ENCODE data around the gene NUP188.

NUP188 gene

DNA sequence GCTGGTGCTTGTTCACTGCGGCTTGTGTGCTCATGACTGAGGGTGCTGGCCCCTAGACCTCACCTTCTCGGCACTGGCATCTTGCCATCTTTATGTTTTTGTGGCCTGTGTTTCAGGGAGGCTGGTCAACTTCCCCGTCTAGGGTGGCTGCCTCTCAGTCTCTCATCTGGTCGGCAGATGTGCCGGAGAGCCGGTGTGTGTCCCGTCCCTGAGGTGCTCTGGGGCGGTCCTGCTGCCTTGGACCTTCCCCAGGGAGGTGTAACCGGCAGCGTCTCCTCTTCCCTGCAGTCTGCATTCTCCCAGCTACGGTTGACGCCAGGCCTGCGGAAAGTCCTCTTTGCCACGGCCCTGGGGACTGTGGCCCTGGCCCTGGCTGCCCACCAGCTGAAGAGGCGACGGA lies 94.5 kb downstream of the NUP188 start:
- H3K4me3 ChIP-seq (ENCODE audit: low read depth, low read length), result no peak overlapping the region
- TF ChIP-seq, protein P1, sequence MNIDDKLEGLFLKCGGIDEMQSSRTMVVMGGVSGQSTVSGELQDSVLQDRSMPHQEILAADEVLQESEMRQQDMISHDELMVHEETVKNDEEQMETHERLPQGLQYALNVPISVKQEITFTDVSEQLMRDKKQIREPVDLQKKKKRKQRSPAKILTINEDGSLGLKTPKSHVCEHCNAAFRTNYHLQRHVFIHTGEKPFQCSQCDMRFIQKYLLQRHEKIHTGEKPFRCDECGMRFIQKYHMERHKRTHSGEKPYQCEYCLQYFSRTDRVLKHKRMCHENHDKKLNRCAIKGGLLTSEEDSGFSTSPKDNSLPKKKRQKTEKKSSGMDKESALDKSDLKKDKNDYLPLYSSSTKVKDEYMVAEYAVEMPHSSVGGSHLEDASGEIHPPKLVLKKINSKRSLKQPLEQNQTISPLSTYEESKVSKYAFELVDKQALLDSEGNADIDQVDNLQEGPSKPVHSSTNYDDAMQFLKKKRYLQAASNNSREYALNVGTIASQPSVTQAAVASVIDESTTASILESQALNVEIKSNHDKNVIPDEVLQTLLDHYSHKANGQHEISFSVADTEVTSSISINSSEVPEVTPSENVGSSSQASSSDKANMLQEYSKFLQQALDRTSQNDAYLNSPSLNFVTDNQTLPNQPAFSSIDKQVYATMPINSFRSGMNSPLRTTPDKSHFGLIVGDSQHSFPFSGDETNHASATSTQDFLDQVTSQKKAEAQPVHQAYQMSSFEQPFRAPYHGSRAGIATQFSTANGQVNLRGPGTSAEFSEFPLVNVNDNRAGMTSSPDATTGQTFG (tag by site-specific recombination; IDR thresholded peaks at IDR 0.05; ENCODE audit: borderline replicate concordance), result no peak
- TF ChIP-seq ZNF114 (tag by site-specific recombination; IDR thresholded peaks at IDR 0.05) (no peak), ZNF561 (tag by site-specific recombination; IDR thresholded peaks at IDR 0.05; ENCODE audit: borderline replicate concordance) (no peak), ZNF2 (tag by site-specific recombination; IDR thresholded peaks at IDR 0.05) (no peak), ZNF664 (tag by site-specific recombination; IDR thresholded peaks at IDR 0.05) (no peak), RBAK (tag by site-specific recombination; IDR thresholded peaks at IDR 0.05) (no peak), ZNF202 (tag by site-specific recombination; IDR thresholded peaks at IDR 0.05; ENCODE audit: borderline replicate concordance) (no peak), ZNF274 (IDR thresholded peaks at IDR 0.05; ENCODE audit: low read length) (no peak), ZNF274 (tag by site-specific recombination; IDR thresholded peaks at IDR 0.05; ENCODE audit: borderline replicate concordance) (no peak), ZSCAN16 (tag by site-specific recombination; IDR thresholded peaks at IDR 0.05) (no peak), ZNF843 (tag by site-specific recombination; IDR thresholded peaks at IDR 0.05) (no peak), REPIN1 (tag by site-specific recombination; IDR thresholded peaks at IDR 0.05; ENCODE audit: low read depth) (no peak)
- TF ChIP-seq, protein P2, sequence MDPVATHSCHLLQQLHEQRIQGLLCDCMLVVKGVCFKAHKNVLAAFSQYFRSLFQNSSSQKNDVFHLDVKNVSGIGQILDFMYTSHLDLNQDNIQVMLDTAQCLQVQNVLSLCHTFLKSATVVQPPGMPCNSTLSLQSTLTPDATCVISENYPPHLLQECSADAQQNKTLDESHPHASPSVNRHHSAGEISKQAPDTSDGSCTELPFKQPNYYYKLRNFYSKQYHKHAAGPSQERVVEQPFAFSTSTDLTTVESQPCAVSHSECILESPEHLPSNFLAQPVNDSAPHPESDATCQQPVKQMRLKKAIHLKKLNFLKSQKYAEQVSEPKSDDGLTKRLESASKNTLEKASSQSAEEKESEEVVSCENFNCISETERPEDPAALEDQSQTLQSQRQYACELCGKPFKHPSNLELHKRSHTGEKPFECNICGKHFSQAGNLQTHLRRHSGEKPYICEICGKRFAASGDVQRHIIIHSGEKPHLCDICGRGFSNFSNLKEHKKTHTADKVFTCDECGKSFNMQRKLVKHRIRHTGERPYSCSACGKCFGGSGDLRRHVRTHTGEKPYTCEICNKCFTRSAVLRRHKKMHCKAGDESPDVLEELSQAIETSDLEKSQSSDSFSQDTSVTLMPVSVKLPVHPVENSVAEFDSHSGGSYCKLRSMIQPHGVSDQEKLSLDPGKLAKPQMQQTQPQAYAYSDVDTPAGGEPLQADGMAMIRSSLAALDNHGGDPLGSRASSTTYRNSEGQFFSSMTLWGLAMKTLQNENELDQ (tag by site-specific recombination; IDR thresholded peaks at IDR 0.05; ENCODE audit: low read depth), result no peak
- TF ChIP-seq, protein P3, sequence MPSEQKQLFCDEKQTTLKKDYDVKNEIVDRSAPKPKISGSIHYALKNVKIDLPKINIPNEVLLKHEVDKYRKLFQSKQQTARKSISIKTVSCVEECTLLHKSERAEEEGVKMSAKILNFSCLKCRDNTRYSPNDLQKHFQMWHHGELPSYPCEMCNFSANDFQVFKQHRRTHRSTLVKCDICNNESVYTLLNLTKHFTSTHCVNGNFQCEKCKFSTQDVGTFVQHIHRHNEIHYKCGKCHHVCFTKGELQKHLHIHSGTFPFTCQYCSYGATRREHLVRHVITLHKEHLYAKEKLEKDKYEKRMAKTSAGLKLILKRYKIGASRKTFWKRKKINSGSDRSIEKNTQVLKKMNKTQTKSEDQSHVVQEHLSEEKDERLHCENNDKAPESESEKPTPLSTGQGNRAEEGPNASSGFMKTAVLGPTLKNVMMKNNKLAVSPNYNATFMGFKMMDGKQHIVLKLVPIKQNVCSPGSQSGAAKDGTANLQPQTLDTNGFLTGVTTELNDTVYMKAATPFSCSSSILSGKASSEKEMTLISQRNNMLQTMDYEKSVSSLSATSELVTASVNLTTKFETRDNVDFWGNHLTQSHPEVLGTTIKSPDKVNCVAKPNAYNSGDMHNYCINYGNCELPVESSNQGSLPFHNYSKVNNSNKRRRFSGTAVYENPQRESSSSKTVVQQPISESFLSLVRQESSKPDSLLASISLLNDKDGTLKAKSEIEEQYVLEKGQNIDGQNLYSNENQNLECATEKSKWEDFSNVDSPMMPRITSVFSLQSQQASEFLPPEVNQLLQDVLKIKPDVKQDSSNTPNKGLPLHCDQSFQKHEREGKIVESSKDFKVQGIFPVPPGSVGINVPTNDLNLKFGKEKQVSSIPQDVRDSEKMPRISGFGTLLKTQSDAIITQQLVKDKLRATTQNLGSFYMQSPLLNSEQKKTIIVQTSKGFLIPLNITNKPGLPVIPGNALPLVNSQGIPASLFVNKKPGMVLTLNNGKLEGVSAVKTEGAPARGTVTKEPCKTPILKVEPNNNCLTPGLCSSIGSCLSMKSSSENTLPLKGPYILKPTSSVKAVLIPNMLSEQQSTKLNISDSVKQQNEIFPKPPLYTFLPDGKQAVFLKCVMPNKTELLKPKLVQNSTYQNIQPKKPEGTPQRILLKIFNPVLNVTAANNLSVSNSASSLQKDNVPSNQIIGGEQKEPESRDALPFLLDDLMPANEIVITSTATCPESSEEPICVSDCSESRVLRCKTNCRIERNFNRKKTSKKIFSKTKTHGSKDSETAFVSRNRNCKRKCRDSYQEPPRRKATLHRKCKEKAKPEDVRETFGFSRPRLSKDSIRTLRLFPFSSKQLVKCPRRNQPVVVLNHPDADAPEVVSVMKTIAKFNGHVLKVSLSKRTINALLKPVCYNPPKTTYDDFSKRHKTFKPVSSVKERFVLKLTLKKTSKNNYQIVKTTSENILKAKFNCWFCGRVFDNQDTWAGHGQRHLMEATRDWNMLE (tag by site-specific recombination; conservative IDR thresholded peaks at IDR 0.05; ENCODE audit: low read depth), result no peak
- TF ChIP-seq, protein P4, sequence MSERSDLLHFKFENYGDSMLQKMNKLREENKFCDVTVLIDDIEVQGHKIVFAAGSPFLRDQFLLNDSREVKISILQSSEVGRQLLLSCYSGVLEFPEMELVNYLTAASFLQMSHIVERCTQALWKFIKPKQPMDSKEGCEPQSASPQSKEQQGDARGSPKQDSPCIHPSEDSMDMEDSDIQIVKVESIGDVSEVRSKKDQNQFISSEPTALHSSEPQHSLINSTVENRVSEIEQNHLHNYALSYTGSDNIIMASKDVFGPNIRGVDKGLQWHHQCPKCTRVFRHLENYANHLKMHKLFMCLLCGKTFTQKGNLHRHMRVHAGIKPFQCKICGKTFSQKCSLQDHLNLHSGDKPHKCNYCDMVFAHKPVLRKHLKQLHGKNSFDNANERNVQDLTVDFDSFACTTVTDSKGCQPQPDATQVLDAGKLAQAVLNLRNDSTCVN (tag by site-specific recombination; optimal IDR thresholded peaks at IDR 0.05), result no peak
- CTCF ChIA-PET, result interaction anchor here (0.9 kb wide), 1 partner anchor 14 kb away, joined by 4 read pairs; the partner anchor contains the start of gene SH3GLB2
- POLR2A ChIA-PET, result no interaction called here
- no peaks in the 10 kb centered on the region for H3K9me3 ChIP-seq (ENCODE audit: control insufficient read depth, insufficient read depth, low read depth, low read length)
- H3K36me3 ChIP-seq (ENCODE audit: control insufficient read depth in 2 of 2, insufficient read depth in 1 of 2, low read length in 2 of 2), result peaks cover 0 to 34% of the 10 kb centered on the region in 2 experiments; a peak in 2 of 3 replicates
- no peaks in the 10 kb centered on the region for H3K4me1 ChIP-seq (ENCODE audit: control insufficient read depth, insufficient read depth, low read length)
- H3K27ac ChIP-seq (ENCODE audit: extremely low read depth, low read depth, low read length), result no peak overlapping the region

Data from HEK293 (cell line).